IPS-18c (cell line): Measurements from ENCODE around the gene G0S2.

Experiments
- H3K4me3 ChIP-seq: 2 replicates; pipeline ENCODE4 v1.7.0; 2013; ENCODE audit warnings: low read depth, mild to moderate bottlenecking, low read length, moderate library complexity; ENCODE audit not compliant: insufficient read depth
- H3K9me3 ChIP-seq: one replicate; pipeline ENCODE4 v1.6.1; 2013; ENCODE audit warnings: mild to moderate bottlenecking, low read length, moderate library complexity; ENCODE audit not compliant: control insufficient read depth, insufficient read depth

Gene G0S2, protein sequence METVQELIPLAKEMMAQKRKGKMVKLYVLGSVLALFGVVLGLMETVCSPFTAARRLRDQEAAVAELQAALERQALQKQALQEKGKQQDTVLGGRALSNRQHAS

DNA sequence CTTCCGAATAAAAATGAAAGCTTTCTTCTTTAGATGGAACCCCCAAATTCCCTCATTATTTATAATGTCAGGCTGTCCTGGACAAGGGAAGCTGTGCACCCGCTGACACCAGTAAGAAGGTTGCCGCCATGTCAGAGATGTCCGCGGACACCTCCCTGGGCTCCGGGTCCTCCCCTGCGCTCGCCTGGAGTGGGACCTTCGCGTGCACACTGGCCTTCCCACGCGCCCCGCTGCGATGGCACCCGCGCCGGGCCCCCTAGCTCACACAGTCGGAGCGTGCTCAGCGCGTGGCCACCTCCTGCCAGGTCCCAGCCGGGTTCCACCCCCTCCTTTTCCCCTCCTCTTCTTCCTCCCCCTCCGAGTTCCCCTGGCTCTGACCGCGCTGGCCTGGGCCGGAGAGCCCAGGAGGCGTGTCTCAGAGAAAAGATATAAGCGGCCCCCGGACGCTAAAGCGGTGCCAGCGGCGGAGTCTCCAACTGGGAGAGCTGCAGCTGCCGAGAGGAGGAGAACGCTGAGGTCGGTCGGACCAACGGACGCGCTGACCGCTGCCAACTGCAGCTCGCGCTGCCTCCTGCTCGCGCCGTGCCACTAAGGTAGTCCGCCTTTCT lies at the start of gene G0S2:
Gene G0S2 (plus strand): TSS at position 456 of the 608 bp plus-strand sequence. CDS start 273 bp downstream, outside the sequence.
- H3K9me3 ChIP-seq, result no peaks in the 10 kb centered on the region
- H3K4me3 ChIP-seq, result peak within 1 kb of the TSS; percentile 54

DNA sequence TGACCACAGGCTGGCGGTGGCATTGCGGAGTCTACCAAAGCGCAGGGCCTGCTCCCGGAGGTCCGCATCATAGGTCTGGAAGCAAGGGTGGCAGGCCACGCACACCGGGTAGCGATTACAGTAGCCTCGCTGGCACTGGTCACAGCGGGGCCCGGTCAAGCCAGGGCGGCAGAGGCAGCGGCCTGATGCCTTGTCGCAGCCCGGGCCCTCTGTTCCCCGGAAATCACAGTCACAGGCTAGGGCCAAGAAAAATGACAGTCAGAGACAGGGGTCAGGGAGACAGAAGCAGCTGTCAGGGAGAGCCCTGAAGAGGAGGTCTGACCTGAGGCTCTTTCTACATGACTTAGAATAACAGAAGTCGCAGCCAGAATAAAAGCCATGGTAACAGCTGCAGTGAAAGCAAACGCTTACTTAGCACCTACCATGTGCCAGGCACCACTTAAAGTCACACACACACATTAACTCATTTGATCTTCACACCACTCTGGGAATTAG lies 49.4 kb upstream of the G0S2 start:
- H3K9me3 ChIP-seq, result no peaks in the 10 kb centered on the region
- H3K4me3 ChIP-seq, result no peak overlapping the region

DNA sequence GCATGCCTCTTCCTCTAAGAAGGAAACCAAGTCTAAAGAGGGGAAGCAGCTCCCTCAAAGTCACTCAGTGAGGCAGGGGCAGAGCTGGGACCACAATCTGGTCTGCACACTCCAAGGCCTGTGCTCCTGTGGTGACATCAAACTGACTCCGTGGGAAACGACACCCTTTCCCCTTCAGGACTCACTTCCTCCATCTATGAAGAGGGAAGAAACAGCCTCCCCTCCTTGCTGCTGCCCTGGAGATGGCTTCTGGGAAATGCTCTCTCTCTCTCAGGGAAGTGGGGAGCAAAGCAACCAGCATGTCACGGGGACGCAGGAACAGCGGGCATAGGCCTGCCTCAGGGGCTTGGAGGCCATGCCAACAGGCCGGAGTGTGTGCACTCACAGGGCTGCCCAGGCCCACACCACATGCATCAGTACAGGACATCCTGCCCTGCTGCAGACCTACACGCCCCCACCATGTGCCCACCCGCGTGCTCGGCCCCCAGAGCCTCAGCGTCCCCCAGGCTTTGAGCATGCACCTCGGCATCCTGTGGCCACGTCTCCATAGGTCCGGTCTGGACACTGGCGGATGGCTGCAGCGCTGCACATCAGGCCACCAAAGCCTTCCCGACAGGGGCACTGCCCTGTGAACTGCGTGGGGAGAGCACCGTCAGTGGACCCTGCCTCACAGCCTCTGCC lies 48.7 kb upstream of the G0S2 start:
- H3K9me3 ChIP-seq, result no peaks in the 10 kb centered on the region

DNA sequence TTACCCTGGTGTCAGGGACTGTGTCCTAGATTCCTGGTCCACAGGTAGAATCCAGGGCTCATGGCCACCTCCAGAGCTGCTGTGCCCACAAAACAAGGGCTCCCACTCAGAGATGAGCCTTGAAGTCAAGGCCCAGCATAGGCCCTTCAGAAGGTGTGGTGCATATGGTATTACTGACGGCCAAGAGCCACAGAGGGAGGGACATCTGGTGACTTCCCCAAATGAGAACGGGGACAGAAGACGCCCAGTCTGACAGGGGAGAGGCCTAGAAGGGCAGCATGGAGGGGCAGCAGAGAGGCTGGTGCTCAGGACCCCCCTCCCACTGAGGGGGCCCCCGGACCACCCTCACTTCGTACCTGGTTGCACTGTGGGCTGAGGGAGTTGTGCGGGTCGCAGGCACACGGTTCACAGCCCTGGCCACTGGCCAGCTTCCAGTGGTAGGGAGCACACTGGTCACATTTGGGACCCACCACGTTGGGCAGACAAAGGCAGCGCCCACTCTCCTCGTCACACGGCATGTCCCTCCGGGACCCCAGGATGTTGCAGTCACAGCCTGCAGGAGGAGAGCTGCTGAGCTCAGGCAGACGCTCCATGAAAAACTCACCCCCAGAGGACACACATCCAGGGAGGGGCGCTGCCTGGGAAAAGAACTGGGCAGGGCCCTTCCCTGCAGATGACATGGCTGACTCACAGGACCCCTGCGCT lies 48.0 kb upstream of the G0S2 start:
- H3K9me3 ChIP-seq, result no peaks in the 10 kb centered on the region
- no peak overlapping the region for H3K4me3 ChIP-seq

More for the DNA sequence above, 48.7 kb upstream of the G0S2 start:
- no peak overlapping the region for H3K4me3 ChIP-seq

DNA sequence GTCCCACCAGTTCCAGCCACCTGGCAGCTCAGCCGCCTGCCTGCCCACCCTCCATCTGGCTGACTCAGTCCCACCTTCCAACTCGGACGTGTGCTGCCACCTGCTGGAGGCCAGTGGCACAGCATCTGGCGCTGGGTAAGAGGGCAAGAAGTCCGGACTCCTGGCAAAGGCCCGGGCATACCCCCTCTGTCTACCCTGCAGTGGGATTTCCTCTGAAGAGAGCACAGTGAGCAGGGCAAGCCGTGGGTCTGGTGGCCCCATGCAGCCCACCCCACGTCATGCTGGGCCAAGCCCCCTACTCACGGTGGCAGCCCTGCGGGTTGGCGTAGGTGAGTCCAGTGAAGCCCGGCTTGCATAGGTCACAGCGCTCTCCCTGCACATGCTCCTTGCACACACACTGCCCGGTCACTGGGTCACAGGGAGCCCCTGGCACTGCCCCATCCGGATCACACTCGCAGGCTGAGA lies 47.4 kb upstream of the G0S2 start:
- Histone ChIP-seq H3K4me3 (no peak overlapping the region), H3K9me3 (no peaks in the 10 kb centered on the region)

DNA sequence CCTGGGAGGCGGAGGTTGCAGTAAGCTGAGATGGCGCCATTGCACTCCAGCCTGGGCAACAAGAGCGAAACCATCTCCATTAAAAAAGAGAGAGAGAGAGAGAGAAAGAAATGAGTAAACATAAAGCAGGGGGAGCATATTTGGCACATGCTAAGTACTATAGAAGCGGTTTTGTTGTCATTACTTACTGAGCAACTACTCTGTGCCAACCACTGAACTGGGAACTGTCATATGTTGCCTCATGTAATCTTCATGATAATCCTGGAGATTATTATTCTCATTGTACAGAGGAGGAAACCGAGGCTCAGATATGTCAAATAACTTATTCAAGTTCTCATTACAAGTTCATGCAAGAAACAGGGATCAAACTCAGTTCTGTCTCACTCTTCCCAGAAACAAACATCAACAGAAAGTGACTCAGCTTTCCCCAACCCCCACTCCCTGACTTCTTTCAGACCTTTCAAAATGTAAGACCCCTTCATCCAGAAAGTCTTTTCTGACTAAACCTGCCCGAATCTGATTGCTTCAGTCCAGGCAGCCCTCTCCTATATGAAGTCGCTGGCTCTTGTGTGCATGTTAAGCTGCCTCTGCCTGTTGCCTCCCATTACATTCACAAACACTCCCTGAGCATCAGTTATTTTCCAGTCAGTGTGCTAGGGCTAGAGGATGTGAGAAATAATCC lies 46.5 kb upstream of the G0S2 start:
- no peaks in the 10 kb centered on the region for H3K9me3 ChIP-seq
- no peak overlapping the region for H3K4me3 ChIP-seq

DNA sequence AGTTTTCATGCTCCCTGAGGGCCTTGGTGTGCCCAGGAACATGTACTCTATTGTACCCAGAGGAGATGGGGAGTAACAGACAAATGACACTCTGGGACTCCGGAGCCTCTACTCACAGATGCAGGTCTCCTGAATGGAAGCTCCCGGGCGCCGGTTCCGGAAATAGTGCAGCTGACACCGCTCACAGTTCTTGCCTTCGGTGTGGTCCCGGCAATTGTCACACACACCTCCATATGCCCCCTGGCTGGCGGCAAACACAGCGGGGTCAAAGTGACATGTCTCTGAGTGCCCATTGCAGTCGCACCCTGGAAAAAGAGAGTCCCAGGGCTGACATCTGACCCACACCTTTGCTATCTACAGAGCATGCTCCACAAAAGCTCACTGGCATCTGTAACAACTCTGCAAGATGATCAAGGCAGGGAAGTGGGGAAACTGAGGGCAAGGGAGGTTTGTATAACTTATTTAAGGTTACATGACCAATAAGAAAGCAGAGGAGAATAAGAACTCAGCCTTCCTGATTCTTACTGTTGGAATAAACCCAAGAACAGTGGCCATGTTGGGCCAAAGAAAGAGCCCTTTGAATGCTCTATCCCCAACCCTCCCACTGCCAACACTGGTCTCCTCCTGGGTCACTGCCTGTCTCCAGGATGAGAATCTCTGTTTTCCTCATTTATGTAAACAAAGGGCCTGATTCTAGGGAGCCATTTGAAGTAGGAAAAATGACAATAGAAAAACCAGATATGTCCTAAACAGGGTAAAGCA lies 45.4 kb upstream of the G0S2 start:
- no peak overlapping the region for H3K4me3 ChIP-seq
- H3K9me3 ChIP-seq, result no peaks in the 10 kb centered on the region

DNA sequence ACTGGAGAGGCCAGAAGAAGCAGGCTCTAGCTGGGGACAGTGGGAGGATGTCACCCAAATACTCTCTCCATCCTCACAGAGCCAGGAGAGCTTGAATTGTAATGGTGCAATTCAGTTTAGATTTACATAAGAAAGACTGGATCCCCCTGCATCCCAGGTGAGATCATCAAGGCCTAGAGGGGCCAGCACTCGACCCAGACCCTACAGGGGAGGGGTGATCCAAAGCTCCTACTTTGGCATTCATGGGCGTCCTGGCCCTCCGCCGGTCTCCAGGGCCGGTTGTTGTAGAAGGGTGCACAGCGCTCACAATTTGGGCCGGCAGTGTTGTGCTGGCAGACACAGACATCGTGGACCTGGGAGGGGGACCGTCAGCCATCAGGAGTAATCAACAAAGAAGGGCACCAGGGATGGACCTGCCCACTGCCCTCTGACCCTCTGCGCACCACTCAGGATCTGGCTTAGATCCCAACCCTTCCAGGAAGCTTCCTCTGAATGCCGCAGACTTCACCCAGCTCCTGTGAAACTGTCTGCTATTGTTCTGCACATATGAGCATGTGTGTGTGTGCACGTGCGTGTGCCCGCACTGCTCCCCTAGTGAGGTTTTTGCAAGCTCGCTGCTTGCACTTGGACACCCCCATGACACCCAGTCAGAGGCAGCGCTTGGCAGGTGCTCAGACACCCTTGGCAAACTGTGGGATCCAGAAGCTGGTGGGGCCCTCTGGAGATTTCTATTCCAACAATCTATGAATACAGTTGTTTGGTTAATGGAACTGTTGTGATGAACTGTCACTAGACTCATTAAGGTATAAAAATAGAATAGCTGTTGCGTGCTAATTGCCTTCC lies 44.6 kb upstream of the G0S2 start:
- Histone ChIP-seq H3K4me3 (no peak overlapping the region; the same call in 1 of the 2 replicates), H3K9me3 (no peaks in the 10 kb centered on the region)

DNA sequence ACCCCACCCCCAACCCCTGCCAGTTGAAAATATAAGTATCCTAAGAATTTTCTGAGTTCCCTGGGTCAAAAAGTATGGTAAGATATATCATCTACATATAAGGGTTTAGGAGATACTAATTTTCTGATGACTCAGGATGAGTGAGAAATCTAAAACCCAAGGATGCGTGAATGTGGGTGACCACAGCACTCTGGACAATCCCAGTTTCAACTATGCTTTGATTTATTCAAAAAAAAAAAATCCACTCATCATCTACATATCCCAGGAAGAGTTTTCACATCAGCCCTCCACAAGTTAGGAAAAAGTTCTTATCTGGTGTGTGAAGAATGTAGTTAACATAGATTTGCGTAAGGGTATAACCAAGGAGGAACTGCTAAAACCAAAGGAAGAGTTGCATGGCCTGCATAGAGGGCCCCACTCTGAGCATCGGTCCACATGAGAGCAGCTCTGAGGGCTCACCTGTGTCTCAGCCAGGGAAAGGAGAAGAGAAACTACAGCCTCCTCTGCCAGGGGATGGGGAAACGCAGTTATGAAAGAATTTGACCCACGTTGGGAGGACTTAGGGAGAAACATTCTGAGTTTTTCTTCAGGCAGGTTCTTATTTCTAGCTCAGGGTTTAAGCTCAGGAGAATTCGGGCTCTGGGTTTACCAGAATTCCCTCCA lies 41.7 kb upstream of the G0S2 start:
- Histone ChIP-seq H3K9me3 (no peaks in the 10 kb centered on the region), H3K4me3 (no peak overlapping the region)

DNA sequence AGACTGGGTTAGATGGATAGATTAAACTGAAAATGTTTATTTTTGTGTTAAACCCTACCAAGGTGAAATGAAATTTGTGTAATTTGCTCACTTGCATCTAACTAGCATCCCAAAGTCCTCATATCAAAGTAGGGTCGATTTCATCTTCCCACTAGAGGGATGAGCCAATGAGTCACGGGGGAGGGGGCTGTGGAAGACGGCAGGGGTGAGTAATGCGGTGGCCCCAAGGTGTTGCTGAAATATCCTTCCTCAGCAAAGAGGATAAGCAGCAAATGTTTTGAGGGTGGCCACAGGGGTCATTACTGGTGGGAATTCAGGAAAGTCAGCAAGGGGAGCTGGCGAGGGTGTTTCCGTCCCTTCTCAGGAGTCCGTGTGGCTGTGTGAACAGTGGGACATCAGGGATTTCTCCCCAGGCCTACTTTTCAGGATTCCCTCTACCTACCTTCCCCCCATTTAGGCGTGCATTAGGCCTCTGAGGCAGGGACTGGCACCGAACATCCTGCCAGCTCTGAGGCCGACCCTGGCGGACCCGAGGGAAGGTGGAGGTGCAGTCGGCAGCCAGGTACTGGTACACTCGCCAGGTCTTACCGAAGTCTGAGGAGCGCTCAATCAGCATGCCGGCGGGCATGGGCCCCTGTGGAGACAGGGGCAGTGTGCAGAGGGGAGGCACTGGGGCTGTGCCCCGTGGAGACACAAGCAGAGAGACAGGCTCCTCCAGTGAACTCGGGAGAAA lies 41.0 kb upstream of the G0S2 start:
- Histone ChIP-seq H3K4me3 (no peak overlapping the region), H3K9me3 (no peaks in the 10 kb centered on the region)

DNA sequence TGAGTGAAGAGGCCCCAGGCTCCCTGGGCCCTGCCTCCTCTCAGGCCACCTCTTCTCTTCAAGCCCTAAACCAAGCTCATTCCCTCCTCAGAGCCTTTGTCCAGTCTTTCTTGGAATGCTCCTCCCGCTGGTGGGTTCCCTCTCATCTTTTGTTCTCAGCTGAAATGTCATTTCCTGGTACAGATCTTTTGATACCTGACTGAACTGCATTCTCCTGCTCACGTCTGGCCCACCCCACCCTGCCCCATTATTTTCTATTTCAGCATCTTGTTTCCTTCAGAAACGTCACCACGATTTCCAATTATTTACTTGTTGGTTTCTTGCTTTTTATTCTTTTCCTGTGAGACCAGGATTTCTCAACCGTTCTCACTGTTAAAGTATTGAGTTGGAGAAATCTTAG lies 39.4 kb upstream of the G0S2 start:
- H3K9me3 ChIP-seq, result no peaks in the 10 kb centered on the region
- no peak overlapping the region for H3K4me3 ChIP-seq

DNA sequence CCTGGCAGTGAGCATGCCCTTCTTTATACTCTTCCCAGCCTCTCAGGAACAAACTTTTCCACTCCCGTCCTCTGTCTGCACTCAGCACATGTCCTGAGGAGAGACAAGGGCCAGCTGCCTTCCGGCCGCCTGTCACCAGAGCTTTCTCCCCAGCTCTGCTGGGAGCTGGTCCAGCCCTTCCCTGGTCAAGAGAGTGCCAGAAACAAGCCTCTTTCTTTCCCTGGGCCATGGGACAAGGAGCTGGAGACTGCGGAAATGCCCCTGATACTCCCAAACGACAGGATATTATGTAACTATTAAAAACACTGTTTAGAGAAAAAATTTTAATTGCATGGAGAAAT lies 33.4 kb upstream of the G0S2 start:
- no peaks in the 10 kb centered on the region for H3K9me3 ChIP-seq
- H3K4me3 ChIP-seq, result no peak overlapping the region

DNA sequence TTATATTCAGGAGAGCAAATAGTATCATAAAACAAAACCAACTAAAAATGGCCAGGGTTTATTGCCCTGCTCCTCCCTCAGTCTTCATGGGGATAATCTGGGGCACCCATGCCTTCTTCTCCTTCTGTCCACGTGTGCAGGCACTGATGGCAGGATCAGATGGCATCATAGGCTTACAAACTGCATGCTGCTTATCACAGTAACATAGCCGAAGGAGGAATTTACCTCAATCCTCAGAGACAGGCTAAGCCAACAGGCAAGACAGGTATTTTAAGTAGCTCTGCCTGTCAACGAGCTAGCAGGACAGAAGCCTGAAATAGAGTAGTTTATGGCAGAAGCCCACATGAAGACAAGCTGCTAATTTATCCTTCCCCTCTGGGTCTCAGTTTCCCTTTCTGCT lies 32.4 kb upstream of the G0S2 start:
- H3K4me3 ChIP-seq, result no peak overlapping the region
- H3K9me3 ChIP-seq, result no peaks in the 10 kb centered on the region

DNA sequence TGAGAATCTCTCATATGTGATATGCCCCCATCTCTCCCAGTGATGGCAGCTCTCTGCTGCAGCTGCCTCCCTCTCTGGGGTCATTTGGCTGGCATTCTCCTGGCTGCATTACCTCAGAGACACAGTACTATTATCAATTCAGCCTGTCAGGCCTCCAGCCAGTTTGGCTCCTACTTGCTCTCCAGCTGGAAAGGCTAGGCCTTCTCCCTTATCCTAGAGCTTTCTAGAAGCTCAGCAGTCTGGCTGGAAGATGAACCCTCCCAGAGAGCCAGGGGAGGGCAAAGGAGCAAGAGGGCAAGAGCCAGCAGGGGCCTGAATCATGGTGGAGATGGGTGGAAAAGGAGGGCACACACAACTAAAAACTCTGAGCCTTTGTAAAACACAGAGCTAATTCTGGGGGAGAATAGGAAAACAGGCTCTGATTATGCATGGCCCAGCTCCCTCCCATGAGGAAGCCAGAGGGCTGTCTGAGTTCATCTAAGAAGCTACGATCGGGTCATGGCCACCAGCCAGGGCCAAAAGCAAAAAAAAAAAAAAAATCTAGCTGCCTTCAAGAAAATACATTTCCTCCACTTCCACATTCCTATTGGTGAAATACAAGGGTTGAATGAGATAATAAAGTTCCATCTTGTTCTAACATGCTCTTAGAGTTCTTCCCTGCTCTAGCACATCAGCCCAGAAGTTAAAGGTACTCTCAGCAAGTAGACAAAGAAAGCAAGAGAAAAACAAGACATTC lies 31.8 kb upstream of the G0S2 start:
- H3K4me3 ChIP-seq, result no peak overlapping the region
- no peaks in the 10 kb centered on the region for H3K9me3 ChIP-seq
